PC-9 (cell line): ENCODE measurements around the gene MYCN. TPM values are rescaled to one million over a fixed set of nuclear protein-coding genes. Genes with fewer than 3 reads are reported as not detected.

Experiments used
- BruUV-seq: library from RNA; stranded (reverse); fragments of 400-500 nt; replicated peaks from 2 replicates; lab custom pipeline; 2021; lab: Mats Ljungman, UMichigan
- CTCF ChIA-PET: fragments of 300-600 bp; sonication (Branson Sonifier 250); formaldehyde crosslinking; loops from one replicate; lab custom pipeline; 2022; ENCODE audit warnings: antibody characterized with exemption; lab: Charles Lee
- POLR2A ChIA-PET: fragments of 300-600 bp; sonication (Branson Sonifier 250); formaldehyde crosslinking; loops from one replicate; lab custom pipeline; 2022; ENCODE audit warnings: antibody characterized with exemption; ENCODE audit not compliant: unreplicated experiment; lab: Charles Lee
- DNase-seq, 2 experiments: peaks; one replicate each; pipeline versions ENCODE4 v3.0.0 to v3.0.0-alpha.2; 2015 to 2022; ENCODE audit warnings: mixed read lengths in 1 of 2
- H2AFZ ChIP-seq: fragments of 200-600 bp; sonication (generic); 2 replicates; pipeline ENCODE4 v1.8.1; 2017; ENCODE audit warnings: antibody characterized with exemption
- H3F3A ChIP-seq: fragments of 200-600 bp; sonication (generic); 2 replicates; pipeline ENCODE4 v1.8.1; 2017; ENCODE audit warnings: antibody characterized with exemption, mild to moderate bottlenecking, low read depth; ENCODE audit not compliant: insufficient read depth
- H3K27ac ChIP-seq: fragments of 200-600 bp; sonication (generic); 2 replicates; pipeline ENCODE4 v1.6.1; 2016; ENCODE audit warnings: mixed run types
- H3K27me3 ChIP-seq: fragments of 200-600 bp; sonication (generic); 2 replicates; pipeline ENCODE4 v1.6.1; 2016; ENCODE audit warnings: low read depth, mixed run types; ENCODE audit not compliant: insufficient read depth
- H3K36me3 ChIP-seq: fragments of 200-600 bp; sonication (generic); 2 replicates; pipeline ENCODE4 v1.6.1; 2016; ENCODE audit warnings: low read depth, mixed run types
- H3K4me1 ChIP-seq: fragments of 200-600 bp; sonication (generic); replicated peaks from 2 replicates; pipeline ENCODE4 v1.6.1; 2016; ENCODE audit warnings: mixed run types; ENCODE audit not compliant: insufficient read depth
- H3K4me2 ChIP-seq: fragments of 200-600 bp; sonication (generic); 2 replicates; pipeline ENCODE4 v1.6.1; 2017; ENCODE audit warnings: mixed run types
- H3K4me3 ChIP-seq: fragments of 200-600 bp; sonication (generic); 2 replicates; pipeline ENCODE4 v1.6.1; 2016; ENCODE audit warnings: mixed run types
- H3K79me2 ChIP-seq: fragments of 200-600 bp; sonication (generic); 2 replicates; pipeline ENCODE4 v1.6.1; 2017; ENCODE audit warnings: low read depth, mixed run types
- H3K9me2 ChIP-seq: fragments of 200-600 bp; sonication (generic); 2 replicates; pipeline ENCODE4 v1.8.1; 2017; ENCODE audit warnings: mild to moderate bottlenecking; ENCODE audit not compliant: insufficient read depth
- H3K9me3 ChIP-seq: fragments of 200-600 bp; sonication (generic); 2 replicates; pipeline ENCODE4 v1.8.1; 2016; ENCODE audit warnings: low read depth; ENCODE audit not compliant: insufficient read depth
- H4K20me1 ChIP-seq: fragments of 200-600 bp; sonication (generic); 2 replicates; pipeline ENCODE4 v1.8.1; 2017; ENCODE audit not compliant: insufficient read depth
- EZH2 ChIP-seq: fragments of 200-600 bp; sonication (generic); IDR thresholded peaks from 2 replicates; pipeline ENCODE4 v1.8.0; 2017; ENCODE audit warnings: antibody characterized with exemption, low read depth
- intact Hi-C: fragments of 100-400 bp; cut with micrococcal nuclease; formaldehyde crosslinking; loops from one replicate; pipeline ENCODE4 v1.10.0; 2022; ENCODE audit not compliant: unreplicated experiment
- total RNA-seq: library from RNA; stranded (reverse); gene quantifications from 2 replicates; pipeline ENCODE4 v1.2.3, GENCODE V29; 2021
- TF ChIP-seq, protein P1 (sequence below): fragments of 200-600 bp; sonication (generic); conservative IDR thresholded peaks from 2 replicates; pipeline ENCODE4 v1.6.1; 2017; ENCODE audit warnings: mixed run types, antibody characterized with exemption, mild to moderate bottlenecking, moderate library complexity

The MYCN gene
- total RNA-seq, 1 experiment from 2014 or later, result not detected

DNA sequence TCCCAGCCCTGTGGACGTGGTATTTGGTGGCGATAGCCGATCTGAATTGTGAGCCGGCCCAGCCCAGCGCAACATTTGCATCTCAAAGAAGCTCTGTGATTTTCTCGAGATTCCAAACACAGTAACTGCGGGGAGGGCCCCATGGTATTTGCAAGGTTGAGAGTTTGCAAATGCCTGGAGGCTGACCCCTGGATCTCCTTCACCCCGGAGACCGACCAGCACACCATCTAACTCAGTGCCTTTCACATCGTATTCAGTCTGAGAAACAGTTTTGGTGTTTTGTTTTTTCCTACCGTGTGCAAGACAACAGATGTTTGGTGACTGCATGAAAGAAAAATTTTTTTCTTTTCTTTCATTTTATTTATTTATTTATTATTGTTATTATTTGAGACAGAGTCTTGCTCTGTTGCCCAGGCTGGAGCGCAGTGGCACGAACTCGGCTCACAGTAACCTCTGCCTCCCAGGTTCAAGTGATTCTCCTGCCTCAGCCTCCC lies 40.3 kb downstream of the MYCN start:
- H3K27me3 ChIP-seq, result peaks cover 76% of the 10 kb centered on the region
- H3K36me3 ChIP-seq, result no peaks in the 10 kb centered on the region
- H3K79me2 ChIP-seq, result no peaks in the 10 kb centered on the region
- intact Hi-C loops, result no loop called here
- no peak overlapping the region for H3K4me3 ChIP-seq
- no peak overlapping the region for H2AFZ ChIP-seq
- no peaks in the 10 kb centered on the region for H4K20me1 ChIP-seq
- ChIA-PET CTCF (no interaction called here), POLR2A (no interaction called here)
- no peak for DNase-seq
- no peak overlapping the region for H3K27ac ChIP-seq
- H3K9me3 ChIP-seq, result no peaks in the 10 kb centered on the region
- no peaks in the 10 kb centered on the region for H3F3A ChIP-seq
- no peak overlapping the region for H3K4me2 ChIP-seq
- no TSS peak for BruUV-seq
- no peaks in the 10 kb centered on the region for H3K4me1 ChIP-seq
- TF ChIP-seq EZH2, result no peak
- H3K9me2 ChIP-seq, result no peaks in the 10 kb centered on the region

DNA sequence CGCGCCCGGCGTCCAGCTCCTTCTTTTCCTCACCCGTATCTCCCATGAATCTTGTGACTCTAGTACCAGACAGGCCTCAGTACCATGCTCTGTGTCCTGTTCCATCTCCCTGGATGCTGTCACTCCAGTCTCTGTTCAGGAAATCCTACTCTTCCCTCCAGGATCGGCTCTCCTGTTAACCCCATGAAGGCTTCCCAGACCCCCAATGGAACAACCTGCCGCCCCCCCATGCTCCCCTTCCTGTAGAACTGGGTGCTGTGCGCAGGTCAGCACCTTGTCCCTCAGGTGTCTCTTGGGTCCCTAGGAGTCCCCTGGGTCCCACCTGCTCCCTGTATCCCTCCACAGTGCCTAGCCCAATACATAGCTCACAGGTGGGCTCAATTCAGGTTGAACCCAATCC lies 41.3 kb downstream of the MYCN start:
- no peaks in the 10 kb centered on the region for H3K9me2 ChIP-seq
- H3K4me1 ChIP-seq, result no peaks in the 10 kb centered on the region
- H3K79me2 ChIP-seq, result no peaks in the 10 kb centered on the region
- H3K27me3 ChIP-seq, result peaks cover 81% of the 10 kb centered on the region
- ChIA-PET POLR2A (no interaction called here), CTCF (no interaction called here)
- no peak overlapping the region for H3K4me2 ChIP-seq
- intact Hi-C loops, result no loop called here
- no TSS peak for BruUV-seq
- H2AFZ ChIP-seq, result no peak overlapping the region
- H4K20me1 ChIP-seq, result no peaks in the 10 kb centered on the region
- H3K36me3 ChIP-seq, result no peaks in the 10 kb centered on the region
- H3K27ac ChIP-seq, result no peak overlapping the region
- no peak overlapping the region for H3K4me3 ChIP-seq
- no peak for DNase-seq
- TF ChIP-seq, protein P1, sequence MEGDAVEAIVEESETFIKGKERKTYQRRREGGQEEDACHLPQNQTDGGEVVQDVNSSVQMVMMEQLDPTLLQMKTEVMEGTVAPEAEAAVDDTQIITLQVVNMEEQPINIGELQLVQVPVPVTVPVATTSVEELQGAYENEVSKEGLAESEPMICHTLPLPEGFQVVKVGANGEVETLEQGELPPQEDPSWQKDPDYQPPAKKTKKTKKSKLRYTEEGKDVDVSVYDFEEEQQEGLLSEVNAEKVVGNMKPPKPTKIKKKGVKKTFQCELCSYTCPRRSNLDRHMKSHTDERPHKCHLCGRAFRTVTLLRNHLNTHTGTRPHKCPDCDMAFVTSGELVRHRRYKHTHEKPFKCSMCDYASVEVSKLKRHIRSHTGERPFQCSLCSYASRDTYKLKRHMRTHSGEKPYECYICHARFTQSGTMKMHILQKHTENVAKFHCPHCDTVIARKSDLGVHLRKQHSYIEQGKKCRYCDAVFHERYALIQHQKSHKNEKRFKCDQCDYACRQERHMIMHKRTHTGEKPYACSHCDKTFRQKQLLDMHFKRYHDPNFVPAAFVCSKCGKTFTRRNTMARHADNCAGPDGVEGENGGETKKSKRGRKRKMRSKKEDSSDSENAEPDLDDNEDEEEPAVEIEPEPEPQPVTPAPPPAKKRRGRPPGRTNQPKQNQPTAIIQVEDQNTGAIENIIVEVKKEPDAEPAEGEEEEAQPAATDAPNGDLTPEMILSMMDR, result no peak
- no peak for TF ChIP-seq EZH2
- H3K9me3 ChIP-seq, result no peaks in the 10 kb centered on the region
- H3F3A ChIP-seq, result no peaks in the 10 kb centered on the region

DNA sequence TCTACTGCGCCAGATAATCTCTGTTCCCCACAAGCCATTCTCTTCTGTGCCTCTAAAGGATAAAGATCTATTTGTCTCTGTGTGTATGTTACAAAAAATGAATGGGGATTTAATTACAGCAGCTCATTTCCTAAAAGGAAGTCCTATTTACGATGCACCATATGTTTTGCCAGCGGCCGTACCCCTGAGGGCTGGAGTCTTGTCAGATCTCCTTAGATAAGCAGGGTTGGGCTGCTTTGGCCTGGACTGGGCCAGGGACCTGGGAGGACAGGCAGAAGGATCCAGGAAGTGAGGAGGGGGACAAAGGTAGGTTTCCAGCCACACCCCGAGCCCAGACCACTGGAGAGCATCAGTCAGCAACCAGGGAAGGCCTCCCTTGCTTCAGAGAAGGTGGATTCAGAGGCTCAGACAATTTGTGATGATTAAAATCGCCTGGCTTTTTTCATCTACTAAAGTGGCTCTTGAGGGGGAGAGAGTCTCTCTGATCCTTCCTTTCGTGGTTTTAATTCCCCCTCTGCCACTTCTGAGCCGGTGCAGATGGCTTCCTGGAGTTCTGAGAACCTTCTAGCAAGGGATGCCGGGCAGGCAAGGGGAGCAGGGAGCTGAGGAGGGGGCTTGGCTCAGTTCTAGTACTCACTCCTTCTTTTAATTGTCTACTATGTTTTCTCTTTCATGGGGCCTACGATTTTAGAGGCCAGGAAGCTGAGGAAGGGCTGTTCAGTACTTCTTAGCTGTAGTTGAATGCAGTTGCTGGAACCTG lies 42.1 kb downstream of the MYCN start:
- ChIA-PET POLR2A (no interaction called here), CTCF (no interaction called here)
- intact Hi-C loops, result no loop called here
- TF ChIP-seq, protein P1, result no peak
- no peak for TF ChIP-seq EZH2
- no peaks in the 10 kb centered on the region for H3K36me3 ChIP-seq
- H3K79me2 ChIP-seq, result no peaks in the 10 kb centered on the region
- H3K27me3 ChIP-seq, result peaks cover 83% of the 10 kb centered on the region
- no peaks in the 10 kb centered on the region for H3K4me1 ChIP-seq
- no peaks in the 10 kb centered on the region for H3K9me3 ChIP-seq
- no peak overlapping the region for H3K4me2 ChIP-seq
- no peaks in the 10 kb centered on the region for H3K9me2 ChIP-seq
- H3K4me3 ChIP-seq, result no peak overlapping the region
- BruUV-seq, result no TSS peak
- DNase-seq, result no peak
- no peak overlapping the region for H3K27ac ChIP-seq
- H2AFZ ChIP-seq, result no peak overlapping the region
- H3F3A ChIP-seq, result no peaks in the 10 kb centered on the region
- no peaks in the 10 kb centered on the region for H4K20me1 ChIP-seq
